GM21528 (cell line): ENCODE data around the gene GNS.
"Not testable (repeated sequence)": the region's sequence is repeated elsewhere in the genome, so short reads cannot be mapped to it uniquely, and the experiment has no call there.

Experiments
- ATAC-seq: cut with Tn5 transposase; IDR thresholded peaks from one replicate; pipeline ENCODE4 v1.9.1; 2021; ENCODE audit warnings: mild to moderate bottlenecking, moderate library complexity; ENCODE audit not compliant: unreplicated experiment, low FRiP score

Gene GNS

GRCh38 chr12:64706857-64707256 lies 52.3 kb downstream of the GNS start:
- ATAC-seq = no peak

DNA sequence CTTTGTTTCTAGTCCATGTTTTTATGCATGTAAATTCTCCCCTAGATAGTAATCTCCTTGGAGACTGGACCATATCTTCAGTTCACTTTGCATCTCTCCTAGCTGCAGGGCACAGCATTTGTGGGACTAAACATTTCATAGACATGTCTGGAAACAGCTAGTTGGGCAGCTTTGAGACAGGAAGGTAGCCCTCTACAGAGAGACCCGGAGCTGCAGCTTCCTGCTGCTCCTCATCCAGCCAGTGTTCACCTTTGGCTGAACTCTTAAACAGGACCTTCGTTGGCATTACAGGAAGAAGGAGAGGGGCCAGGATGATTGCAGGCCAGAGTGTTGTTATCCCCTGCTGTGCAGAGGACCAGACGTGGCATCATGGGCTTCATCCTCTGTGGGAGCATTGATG lies 52.9 kb downstream of the GNS start:
- ATAC-seq = no peak

DNA sequence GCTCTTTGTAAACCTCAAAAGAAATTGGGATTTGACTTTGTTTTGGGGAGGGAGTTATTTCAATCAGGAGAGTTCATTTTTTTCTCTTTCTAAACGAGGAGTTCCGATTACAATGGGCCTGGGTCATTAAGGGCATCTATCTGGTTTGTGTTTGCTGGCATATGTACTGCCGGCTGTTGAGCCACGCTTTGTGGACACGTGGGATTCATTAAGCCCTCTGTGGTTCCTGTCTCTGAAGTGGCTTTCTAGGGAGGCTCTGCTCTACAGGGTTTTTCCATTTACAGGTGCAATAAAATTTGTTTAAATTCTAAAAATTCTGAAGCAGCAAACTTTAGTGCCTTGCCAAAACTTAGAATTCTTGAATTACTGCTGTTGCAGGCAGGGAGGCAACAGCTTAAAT lies 57.9 kb downstream of the GNS start:
- ATAC-seq = no peak

DNA sequence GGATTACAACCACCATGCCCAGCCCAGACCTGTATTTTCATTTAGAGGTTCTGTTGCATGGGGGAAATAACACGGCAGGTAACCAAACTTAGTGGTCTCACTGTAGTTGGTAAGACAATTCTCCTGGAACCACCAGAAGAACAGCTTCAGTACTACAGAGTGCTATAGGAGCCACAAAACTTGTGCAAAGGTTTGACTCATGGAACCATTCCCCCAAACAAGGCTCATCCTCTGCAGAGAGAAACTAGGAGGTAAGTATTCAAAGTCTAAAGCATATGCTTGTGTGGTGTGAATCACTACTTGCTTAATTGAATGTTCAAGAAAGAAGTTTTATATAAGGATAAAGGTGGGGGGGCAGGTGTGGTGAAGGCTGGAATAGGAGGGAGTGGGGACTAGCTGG lies 58.7 kb downstream of the GNS start:
- ATAC-seq = no peak

DNA sequence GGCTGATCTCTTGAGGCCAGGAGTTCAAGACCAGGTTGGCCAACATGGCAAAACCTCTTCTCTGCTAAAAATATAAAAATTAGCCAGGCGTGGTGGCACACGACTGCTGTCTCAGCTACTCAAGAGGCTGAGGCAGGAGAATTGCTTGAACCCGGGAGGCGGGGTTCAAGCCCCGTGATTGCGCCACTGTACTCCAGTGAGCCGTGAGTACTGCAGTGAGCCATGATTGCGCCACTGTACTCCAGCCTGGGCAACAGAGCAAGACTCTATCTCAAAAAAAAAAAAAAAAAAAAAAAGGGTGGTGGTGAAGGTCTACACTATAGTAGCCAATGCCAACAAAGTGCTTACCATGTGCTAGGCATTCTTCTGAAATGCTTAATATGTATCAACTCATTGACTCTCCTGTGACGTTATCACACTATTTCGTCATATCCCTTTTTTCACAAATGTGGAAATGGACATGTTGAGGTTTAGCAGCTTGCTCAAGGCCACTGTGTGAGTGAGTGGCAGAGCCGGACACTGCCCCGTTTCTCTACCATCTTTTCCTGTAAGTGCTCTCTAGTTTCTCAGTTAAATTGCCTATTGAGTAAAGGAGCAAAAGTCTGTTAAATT lies 59.6 kb downstream of the GNS start:
- no peak for ATAC-seq

DNA sequence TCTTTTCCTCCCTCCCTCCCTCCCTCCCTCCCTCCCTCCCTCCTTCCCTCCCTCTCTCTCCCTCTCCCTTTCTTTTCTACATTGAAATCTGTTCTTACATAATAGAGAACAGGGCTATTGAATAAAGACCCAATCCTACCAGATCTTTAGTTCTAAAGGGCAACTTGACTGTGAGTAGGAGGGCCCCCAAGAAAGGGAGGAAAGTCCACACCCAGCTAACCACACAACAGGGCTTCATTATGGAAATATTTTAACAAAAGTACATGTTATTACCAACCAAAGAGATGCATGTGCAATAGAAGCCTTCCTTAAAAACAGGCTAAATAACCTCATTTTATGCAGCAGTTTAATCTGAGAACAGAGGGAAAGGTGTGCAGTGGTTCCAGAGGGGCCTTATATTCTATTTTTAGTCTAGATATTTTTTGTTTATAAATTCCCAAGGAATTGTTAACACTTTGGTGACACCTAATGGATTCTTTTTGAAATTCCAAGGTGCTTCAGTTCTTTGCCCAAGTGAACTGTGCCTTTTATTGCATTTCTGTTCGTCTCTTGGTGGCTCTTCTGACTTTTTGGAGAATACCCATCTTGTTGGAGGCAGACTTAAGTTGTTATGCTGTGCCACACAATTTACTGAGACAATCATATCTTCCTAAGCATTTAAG lies 63.0 kb downstream of the GNS start:
- ATAC-seq = no peak

- no peak for ATAC-seq
Observed at GRCh38 chr12:64695550-64695949, 63.7 kb downstream of the GNS start.

DNA sequence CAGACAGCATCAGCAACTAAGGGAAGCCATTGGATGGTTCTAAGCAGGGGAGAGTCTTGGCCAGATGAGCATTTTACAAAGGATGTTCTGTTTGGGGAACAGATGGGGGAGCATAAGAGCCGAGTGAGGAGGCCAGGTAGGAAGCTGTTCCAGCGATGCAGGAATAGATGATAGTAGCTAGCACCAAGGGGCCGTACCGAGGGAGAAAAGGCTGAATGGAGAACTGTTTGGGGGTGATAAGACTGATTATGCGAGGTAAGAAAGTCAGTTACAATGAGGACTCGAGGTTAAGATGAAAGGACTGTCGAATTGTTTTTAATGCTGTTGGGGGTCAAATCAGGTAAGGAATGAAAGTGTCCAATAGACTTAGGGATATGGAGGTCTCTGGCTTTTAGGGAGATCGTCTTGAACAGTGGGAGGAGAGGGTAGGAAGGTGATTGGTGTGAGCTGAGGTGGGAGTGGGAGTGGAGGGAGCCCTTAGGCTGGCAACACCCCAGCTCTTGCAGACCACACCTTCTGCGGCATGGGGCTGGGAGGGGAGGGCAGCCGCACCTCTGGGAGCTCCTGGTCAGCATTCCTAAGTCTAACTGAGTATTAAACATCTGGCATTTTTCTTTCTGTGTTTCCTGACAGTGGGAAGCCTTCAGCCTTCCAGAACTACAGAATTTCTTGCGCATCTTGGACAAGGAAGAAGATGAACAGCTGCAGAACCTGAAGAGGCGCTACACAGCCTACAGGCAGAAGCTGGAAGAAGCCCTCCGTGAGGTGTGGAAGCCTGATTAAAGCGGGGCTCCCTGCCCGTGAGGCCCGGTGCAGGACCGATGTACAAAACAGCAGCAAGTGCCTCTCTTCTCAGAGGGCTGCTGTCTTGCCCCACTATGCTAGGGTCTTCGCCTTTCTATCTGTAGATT lies 64.8 kb downstream of the GNS start:
- no peak for ATAC-seq

GRCh38 chr12:64691795-64692583 lies 67.2 kb downstream of the GNS start:
- ATAC-seq = no peak

GRCh38 chr12:64691227-64691794 lies 67.9 kb downstream of the GNS start:
- no peak for ATAC-seq

DNA sequence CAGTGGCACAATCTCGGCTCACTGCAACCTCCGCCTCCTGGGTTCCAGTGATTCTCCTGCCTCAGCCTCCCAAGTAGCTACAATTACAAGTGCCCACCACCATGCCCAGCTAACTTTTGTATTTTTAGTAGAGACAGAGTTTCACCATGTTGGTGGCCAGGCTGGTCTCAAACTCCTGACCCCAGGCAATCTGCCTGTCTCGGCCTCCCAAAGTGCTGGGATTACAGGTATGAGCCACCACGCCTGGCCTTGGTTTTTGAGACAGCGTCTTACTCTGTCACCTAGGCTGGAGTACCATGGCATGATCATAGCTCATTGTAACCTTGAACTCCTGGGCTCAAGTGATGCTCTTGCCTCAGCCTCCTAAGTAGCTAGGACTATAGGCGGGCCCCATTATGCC lies 69.0 kb downstream of the GNS start:
- ATAC-seq = not testable (repeated sequence)

DNA sequence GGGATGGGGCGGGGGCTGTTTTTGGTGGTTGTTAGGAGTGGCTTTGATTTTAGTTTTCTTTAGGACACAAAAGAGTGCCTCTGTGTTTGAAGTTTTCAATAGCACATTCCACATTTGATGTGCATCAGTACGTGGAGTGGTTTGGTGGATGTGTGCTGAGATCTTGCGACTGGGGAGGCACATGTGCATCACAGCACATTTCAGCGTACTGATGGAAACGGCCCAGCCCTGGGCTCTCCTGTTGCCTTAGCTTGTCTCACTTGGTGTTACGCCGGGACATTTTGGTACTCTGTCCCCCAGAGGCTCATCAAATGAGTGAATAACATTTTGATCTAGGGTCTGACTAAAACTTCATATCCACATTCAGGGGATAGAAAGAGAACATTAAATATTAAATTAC lies 70.5 kb downstream of the GNS start:
- ATAC-seq = no peak

- ATAC-seq = no peak
Observed at GRCh38 chr12:64688219-64688618, 71.0 kb downstream of the GNS start.

- no peak for ATAC-seq
Observed at GRCh38 chr12:64687816-64688215, 71.4 kb downstream of the GNS start.

GRCh38 chr12:64685605-64686004 lies 73.6 kb downstream of the GNS start:
- ATAC-seq = no peak

DNA sequence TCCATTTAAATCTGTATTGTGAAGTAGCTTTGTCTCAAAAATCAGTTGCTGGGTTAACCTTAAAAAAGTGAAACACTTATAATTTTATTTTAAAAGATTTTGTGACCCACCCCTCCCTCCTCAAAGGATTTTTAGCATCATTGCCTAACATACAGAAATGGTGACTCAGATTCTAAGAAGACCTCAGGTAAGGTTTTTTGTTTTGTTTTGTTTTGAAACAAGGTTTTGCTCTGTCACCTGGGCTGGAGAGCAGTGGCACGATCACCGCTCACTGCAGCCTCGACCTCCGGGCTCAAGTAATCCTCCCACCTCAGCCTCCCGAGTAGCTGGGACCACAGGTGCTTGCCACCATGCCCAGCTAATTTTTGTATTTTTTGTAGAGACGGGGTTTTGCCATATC lies 74.2 kb downstream of the GNS start:
- ATAC-seq = no peak

- no peak for ATAC-seq
Observed at GRCh38 chr12:64683816-64684543, 75.2 kb downstream of the GNS start.

DNA sequence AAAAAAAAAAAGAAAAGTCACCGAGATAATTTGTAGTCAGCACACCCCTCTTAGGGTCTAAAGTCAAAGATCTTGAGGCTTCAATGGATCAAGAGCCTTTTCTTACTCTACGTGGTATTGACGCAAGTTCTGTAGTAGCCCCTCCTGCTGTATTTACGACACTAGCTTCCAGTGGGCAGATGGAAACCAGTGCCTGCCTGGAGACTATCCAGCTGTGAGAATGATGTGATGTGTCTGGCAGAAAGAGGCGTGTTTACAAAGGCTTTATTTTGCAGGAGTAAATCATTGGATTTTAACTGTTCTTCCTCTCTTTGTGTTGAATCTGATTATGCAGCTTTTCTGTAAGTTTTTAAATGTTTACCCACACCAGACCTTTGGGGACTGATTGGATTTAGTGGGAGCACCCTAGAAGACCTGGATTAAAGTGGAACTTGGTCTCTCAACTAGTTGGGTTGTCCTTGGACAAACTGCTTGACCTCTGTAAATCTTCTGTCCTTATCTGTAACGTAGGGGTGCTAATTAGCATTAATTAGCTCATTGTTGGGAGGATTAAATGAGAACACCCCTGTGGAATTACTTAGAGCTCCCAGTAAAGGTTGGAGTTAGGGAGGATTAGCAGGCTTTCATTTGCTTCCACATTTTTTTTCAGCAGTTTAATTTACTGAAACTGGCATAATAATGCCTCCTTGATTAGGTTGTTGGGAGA lies 76.5 kb downstream of the GNS start:
- no peak for ATAC-seq
